NCI-H146 treated with DMSO at 0.1 percent for 48 hours (cell line): Measurements from ENCODE around the gene MAP3K5.
"Not testable (repeated sequence)": the region's sequence is repeated elsewhere in the genome, so short reads cannot be mapped to it uniquely, and the experiment has no call there.

Experiments
- DNase-seq: peaks from one replicate; lab custom pipeline; 2025; ENCODE audit not compliant: unreplicated experiment; lab: John Stamatoyannopoulos, UW

MAP3K5 gene

GRCh38 chr6:136773473-136773796, 18.8 kb downstream of the MAP3K5 start:
- no peak for DNase-seq

GRCh38 chr6:136772685-136773472, 19.4 kb downstream of the MAP3K5 start:
- no peak for DNase-seq

- DNase-seq = no peak
These were observed 21.0 kb downstream of the MAP3K5 start for GRCh38 chr6:136771306-136771705.

- no peak for DNase-seq
These were observed 22.5 kb downstream of the MAP3K5 start for GRCh38 chr6:136769759-136770158.

- DNase-seq = no peak
These were observed 23.2 kb downstream of the MAP3K5 start for GRCh38 chr6:136769124-136769523.

- DNase-seq = no peak
These were observed 24.5 kb downstream of the MAP3K5 start for GRCh38 chr6:136767570-136768309.

GRCh38 chr6:136767103-136767502, 25.2 kb downstream of the MAP3K5 start:
- DNase-seq = no peak

GRCh38 chr6:136766274-136766673, 26.0 kb downstream of the MAP3K5 start:
- DNase-seq = no peak

- no peak for DNase-seq
These were observed 27.7 kb downstream of the MAP3K5 start for GRCh38 chr6:136764517-136764993.

GRCh38 chr6:136763716-136764516, 28.4 kb downstream of the MAP3K5 start:
- no peak for DNase-seq

GRCh38 chr6:136763255-136763654, 29.0 kb downstream of the MAP3K5 start:
- no peak for DNase-seq

GRCh38 chr6:136762022-136762975, 30.0 kb downstream of the MAP3K5 start:
- no peak for DNase-seq

- no peak for DNase-seq
These were observed 30.9 kb downstream of the MAP3K5 start for GRCh38 chr6:136761227-136761922.

GRCh38 chr6:136760781-136761180, 31.5 kb downstream of the MAP3K5 start:
- not testable (repeated sequence) for DNase-seq

GRCh38 chr6:136757150-136757549, 35.1 kb downstream of the MAP3K5 start:
- DNase-seq = no peak

- DNase-seq = no peak
These were observed 37.5 kb downstream of the MAP3K5 start for GRCh38 chr6:136754820-136755219.

- no peak for DNase-seq
These were observed 38.7 kb downstream of the MAP3K5 start for GRCh38 chr6:136753624-136754023.

GRCh38 chr6:136752554-136752953, 39.7 kb downstream of the MAP3K5 start:
- no peak for DNase-seq

GRCh38 chr6:136751991-136752390, 40.3 kb downstream of the MAP3K5 start:
- DNase-seq = no peak

GRCh38 chr6:136751522-136751956, 40.7 kb downstream of the MAP3K5 start:
- no peak for DNase-seq
